Stimulated activated CD4-positive, alpha-beta T cell treated with anti-CD3 and anti-CD28 coated beads, Interleukin-15, amount 100 ng/mL, for 24 hours (primary cell): ENCODE measurements around the gene MUC16.

Experiments used
- DNase-seq: peaks from one replicate; pipeline ENCODE4 v3.0.0-alpha.2; 2020

MUC16 gene

GRCh38 chr19:9008667-9009066 is 1.5 kb downstream of the MUC16 start:
- DNase-seq = no peak

- DNase-seq = no peak
Measured at GRCh38 chr19:9000933-9001332, 9.3 kb downstream of the MUC16 start.

GRCh38 chr19:8988204-8988603 is 22.0 kb downstream of the MUC16 start:
- peak; percentile 60 for DNase-seq

GRCh38 chr19:8986296-8986695 is 23.9 kb downstream of the MUC16 start:
- no peak for DNase-seq

GRCh38 chr19:8973501-8974091 is 36.6 kb downstream of the MUC16 start:
- DNase-seq = no peak

- no peak for DNase-seq
Measured at GRCh38 chr19:8965887-8966286, 44.3 kb downstream of the MUC16 start.
